GM19025 (cell line): ENCODE data around the gene PHF12.

ENCODE experiments used
- ATAC-seq: cut with Tn5 transposase; IDR thresholded peaks from one replicate; pipeline ENCODE4 v1.9.1; 2021; ENCODE audit warnings: mild to moderate bottlenecking, low read depth, moderate library complexity; ENCODE audit not compliant: unreplicated experiment

The PHF12 gene

DNA sequence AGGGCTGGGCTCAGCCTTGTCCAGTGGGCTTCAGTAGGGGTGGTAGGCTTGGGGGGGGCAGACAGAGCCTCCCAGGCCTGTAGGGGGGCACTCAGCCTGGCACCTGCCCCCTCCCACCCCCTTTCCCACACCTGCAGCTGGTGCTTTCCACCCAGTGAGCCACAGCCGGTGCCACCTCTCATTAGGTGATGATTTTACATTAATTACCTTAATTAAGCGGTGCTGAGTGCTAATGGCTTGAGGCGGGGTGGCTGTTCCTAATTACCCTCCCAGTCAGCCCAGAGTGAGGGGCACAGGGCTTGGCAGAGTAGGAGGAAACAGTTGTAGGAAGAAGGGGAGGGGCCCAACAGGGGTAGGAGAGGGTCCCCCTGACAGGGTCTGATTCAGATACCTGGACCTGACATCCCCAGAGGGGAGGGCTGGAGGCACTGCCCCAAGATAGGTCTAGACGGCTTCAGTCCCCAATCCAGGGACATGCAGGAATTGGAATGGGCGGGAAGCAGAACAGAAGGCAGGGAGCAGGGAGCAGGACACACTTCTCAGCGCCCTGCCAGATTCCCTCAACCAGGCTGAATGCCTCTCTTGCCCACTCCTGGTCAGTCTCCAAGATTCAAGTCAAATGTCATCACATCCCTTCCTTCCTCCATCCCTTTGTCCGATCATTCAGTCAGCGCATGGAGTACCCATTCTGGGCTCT is 26.5 kb upstream of the PHF12 start:
- ATAC-seq, result no peak

DNA sequence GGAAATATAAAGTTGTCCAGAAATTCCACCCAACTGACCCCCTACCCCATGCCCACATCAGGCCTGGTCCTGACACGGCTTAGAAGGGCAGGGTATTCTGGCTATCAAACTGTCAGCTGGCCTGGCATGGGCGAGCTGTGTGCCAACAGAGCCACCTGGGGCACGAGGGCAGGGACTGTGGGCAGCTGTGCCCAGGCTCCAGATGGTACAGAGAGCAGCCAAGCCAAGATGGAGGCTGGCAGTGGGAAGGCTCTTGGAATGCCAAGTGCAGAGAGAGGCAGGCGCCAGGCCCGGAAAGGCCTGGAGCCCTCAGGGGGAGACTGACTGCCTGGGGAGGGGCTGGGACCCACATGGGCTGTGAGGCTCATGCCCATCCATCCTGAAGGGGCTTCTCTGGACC is 24.3 kb upstream of the PHF12 start:
- ATAC-seq, result no peak

DNA sequence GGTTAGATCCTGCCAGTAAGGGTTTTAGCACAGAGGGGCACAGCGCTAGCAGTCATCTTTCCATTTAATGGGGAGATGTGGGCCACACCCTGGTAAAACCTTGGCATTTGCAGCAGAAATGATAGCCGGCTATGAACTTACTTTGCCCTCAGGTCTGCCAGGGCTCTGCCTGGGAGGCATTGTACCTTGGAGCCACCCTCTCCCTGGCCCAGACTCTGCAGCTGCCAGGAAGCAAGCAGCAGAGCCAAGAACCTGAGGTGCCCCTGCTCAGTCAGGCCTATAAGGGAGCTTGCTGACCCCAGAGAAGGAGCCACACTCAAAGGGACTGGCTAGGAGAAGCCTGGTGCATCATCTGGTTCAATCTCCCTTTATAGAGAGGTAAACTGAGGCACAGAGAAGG is 23.7 kb upstream of the PHF12 start:
- no peak for ATAC-seq

DNA sequence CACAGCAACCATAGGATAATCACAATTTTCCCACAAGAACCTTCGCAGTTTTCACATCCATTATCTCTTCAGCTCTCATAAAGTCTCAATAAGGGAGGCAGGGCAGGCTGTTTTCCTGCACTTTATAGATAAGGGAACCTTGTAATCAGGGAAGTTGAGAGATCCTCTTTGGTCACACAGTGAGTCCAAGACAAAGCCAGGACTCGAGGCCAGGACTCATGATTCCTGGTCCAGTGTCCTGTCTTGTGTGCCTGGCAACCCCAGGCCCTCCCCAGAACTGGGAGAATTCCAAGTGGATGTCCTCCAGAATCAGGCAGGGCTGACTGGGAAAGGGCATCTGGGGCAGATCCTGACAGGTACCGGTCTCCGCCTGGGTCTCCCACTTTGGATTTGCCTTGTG is 23.1 kb upstream of the PHF12 start:
- ATAC-seq, result no peak

DNA sequence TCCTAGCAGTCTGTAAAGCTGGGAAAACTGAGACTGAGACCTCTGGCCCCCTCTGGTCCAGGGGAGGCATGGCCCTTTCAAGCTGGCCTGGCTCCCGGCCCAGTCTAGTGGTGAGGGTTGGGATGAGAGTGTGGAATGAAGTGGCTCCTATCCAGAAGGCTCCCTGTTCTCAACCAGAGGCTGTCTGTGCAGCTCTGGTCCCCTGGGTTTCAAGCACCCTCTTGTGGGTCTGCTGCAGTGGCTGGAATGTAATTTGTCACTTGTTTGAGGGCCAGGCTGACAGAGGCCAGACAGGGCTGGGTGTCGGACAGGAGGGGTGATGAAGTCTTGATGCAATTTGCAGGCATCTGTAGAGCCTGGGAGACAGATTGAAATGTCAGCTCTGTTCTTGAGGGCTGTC is 22.1 kb upstream of the PHF12 start:
- no peak for ATAC-seq

DNA sequence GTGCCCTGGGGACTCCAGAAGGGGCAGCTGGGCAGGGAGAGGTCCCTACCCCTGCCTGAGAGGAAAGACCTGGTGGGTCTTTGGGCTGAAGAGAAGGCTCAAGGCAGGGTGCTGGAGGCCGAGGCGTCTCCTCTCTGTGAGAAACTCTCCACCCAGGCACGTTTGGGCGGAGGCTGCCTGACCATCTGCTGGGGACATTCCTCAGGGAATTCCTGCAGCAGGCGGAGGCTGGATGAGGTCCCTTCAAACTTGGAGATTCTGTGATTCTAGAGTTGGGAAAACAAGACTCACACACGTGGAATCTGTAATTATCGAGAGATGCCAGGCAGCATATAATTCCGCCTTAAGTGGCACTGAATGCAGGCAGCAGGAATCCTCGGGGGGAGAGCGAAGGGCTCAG is 21.1 kb upstream of the PHF12 start:
- ATAC-seq, result no peak

DNA sequence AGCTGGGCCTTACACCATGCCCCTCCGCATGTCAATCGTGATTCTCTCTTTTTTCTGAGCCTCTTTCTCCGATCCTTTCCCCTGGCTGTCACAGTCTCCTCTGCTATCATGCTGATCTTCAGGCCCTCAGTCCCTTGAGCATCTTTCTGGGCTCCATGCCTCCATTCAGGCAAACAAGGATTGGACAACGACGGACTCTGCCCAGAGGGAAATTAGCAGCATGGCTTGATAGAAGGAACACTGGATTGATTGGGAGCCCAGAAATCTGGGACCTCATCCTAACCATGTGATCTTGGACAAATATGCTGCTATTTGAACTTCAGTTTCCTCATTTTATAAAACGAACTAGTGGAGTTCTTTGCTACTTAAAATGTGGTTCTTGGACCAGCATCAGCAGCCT is 19.6 kb upstream of the PHF12 start:
- no peak for ATAC-seq

DNA sequence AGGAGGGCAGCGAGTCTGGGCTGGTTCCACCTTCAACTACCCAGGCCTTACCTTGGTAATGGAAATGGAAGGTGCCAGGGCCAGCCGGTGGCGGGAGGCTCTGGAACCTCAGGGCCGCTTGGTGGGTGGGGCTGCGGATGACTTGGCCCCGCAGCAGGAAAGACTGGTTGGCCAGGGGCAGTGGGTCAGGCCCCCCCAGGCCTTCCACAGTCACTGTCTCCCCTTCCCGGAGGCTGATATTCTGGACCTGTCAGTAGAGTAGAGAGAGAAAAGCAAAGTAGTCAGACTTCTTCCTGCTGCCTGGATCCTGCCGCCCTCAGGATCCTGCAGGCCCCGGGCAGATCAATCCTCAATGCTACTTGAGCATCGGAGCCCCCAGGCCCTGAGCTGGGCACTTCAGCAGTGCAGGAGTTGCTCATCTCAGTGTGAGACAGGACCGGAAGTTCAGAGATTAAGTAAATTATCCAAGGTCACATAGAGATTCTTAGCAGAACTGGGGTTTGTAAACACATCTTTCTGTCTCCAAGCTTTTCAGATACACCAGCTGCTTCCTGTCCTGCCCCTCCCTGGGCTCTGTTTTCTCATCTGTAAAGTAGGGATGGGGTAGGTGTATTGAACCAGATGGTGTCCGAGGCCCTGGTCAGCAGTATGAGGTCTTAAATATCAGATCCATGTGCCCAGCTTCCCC is 18.5 kb upstream of the PHF12 start:
- no peak for ATAC-seq

DNA sequence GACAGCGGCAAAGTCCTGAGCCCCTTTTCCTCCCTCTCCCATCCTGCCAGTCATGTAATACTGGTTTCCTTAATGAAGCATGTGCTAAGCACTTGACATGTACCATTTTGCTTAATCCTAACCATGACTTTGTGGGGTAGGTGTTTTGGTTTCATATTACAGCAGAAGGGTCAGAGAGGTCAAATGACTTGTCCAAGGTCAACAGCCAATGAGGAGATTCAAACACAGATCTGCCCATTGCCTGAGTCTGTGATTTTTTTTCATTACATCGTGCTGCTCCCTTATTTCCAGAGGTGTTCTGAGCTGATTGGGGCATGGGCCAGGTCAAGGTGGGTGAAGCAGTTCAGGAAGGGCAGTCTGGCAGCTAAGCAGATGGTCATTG is 17.6 kb upstream of the PHF12 start:
- ATAC-seq, result no peak

DNA sequence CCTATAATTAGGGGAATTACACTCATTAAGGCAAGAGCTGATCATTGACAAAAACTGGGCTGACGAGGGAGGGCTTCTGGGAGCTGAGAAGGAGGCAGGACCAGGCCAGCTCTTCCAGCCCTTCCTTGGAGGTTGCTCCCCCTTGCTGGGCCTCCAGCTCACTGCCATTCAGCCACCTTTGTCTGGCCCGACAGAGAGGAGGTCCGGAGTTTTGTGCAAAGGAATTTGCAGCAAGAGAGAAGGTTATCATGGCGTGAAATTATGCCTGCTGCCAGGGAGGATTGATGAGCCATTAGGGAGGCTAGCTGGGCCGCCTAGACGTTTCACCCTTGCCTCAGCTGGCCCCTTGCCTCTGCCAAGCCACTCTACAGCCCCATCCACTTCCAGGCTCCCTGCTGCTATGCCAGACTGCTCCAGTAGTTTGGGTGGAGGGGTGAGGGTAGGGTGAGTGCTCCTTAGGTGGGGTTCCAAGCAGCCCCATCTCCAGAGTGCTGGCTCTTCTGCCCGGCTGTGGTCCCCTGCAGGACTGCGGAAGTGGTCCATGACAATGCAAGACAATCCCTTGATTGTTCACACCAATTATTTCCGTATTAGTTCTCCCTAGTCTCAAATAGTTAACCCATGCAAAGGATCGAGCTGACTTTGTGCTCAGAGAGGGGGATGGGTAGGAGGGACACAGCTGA is 17.1 kb upstream of the PHF12 start:
- ATAC-seq, result no peak

DNA sequence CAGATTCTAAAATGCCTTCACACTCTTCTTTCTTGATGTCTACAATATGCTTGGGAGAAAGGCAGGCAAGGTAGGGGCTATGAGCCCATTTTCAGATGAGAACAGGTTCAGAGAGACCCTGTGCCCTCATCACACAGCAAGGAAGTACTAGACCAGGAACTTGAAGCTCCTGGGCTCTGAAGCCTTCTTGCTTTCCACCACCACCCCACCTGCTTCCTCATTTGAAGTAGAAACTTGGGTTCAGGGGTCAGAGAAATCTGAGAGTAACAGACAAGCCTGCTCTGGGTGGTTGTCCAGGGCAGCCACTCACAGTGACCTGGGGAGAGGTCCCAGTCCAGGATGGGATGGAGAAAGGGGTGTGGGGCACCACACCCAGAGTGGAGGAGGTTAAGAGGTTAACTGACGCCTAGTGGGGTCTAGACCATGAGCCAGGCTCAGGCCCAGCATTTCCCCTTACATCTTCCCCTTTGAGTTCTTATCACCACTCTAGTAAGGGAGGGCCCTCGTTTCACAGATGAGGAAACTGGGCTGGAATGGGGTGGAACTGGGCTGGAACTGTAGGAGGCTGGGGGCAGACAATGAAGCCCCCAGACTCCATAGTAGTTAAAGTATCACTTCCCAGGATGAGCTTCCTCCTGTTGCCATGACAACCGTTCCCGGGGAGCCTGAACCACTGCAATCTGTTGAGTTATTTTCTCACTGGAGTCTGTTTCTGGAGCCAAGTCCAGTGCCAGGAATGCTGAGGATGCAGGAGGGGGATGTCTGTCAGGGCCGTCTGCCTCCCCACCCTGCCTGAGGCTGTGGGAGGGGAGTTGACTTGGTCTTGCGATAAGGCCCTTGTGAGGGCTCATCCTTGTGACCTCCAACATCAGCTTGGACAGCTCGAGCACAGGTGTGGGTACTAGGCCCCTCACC is 16.2 kb upstream of the PHF12 start:
- no peak for ATAC-seq

DNA sequence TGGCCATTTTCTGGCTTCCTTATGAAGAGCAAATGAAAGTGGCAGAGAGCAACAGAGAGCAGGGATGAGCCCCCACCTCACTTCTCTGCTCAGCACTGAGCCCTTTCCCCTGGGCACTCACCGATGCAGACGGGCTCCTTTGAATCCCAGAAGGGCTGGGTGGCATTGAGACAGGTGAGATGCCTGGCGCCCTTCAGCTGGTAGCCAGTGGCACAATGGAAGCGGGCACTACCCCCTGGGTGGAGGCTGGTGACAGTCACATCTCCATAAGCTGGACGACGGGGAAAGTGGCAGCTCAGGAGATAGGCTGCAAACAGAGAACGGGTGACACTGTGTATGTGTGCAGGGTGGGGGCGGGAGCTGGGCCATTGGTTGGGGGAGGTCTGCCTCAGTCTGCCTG is 12.5 kb upstream of the PHF12 start:
- no peak for ATAC-seq

DNA sequence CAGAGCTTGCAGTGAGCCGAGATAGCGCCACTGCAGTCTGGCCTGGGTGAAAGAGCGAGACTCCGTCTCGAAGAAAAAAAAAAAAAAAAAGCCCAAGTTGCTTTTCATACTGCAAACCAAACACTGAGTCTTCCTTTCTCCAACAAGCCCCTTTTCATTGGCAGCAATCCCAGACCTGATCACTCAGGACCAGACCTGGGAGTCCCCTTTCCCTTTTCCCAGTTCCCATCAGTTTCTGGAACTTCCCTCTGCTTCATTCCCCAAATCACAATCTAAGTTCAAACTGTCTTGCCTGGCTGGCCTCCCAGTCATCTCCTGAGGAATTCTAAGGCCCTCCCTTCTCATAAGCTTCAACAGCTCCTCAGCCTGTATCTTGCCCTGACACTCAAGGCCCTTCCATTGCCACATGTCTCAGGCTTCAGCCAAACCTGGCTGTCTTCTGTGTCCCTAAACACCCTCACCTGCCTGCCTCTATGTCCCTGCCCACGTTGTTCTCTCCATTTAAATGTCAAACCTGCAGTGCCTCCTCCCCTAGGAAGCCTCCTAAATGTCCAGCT is 11.8 kb upstream of the PHF12 start:
- no peak for ATAC-seq

DNA sequence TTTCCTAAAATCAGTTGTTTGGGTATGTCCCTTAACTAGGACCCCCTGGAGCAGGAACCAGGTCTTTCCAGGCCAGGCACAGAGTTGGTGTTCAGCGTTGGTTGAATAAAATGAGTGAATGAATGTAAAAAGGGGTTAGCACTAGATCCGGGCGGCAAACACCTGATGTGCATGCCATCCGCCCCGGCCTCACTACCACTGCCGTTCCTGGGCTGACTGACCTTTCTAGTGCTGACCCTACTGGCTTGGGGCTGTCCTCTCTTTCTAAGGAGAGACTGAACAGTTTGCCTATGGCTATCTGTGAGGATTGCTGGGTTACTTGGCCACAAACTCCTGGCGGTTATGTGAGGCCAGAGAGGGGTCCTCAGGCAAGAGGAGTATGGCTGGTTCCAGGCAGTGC is 10.1 kb upstream of the PHF12 start:
- ATAC-seq, result no peak

DNA sequence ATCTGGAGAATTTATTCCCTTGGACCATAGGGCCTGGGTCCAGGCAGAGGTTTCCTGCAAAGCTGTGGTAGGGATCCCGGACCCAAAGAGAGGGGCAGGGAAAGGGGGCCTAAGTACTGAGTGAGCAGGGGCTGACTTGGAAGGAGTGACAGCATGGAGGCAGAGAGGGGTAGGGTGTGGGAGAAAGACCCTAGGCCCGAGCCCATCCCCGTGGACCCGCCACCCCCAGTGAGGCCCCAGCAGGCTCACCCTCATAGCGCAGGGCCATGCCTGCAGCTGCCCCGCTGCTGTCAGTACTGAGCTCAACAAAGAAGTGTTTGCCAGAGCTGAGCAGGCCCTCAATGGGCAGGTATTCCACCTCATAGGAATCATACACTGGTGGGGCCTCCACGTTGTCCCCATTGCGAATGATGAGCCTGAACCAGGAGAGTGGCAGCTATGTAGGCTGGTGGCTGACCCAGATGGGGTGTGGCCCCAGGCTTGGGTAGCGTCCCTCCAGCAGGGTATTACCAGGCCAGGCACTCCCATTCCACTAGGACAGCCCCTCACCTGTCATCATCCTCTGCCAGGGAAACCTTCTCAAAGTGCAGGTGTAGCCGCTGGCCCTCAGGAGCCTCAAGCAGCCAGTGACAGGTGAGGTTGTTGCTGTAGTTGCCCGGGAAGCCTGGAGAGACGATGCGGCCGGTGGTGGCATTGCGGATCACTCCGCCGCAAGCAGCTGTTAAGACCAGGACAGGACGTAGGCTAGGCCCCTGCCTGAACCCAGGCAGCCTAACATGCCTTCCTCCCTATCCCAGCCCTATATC is 9.1 kb upstream of the PHF12 start:
- ATAC-seq, result no peak

DNA sequence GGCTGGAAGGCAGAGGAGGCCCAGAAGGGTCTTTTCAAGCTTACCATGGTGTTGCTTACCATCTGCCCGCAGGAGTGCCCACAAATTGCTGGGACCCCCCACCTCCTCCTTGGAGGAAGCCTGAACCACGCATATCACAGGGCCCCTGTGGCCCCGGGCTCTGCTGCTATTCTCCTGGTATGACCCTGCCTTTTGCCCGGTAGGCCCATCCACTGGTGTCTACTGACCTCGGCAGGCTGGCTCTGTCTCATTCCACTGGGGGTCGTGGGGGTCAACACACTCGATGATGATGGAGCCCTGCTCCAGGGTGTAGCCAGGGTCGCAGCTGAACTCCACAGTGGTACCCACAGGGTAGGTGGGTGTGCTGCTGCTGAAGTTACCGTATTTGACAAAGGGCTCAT is 8.2 kb upstream of the PHF12 start:
- no peak for ATAC-seq

DNA sequence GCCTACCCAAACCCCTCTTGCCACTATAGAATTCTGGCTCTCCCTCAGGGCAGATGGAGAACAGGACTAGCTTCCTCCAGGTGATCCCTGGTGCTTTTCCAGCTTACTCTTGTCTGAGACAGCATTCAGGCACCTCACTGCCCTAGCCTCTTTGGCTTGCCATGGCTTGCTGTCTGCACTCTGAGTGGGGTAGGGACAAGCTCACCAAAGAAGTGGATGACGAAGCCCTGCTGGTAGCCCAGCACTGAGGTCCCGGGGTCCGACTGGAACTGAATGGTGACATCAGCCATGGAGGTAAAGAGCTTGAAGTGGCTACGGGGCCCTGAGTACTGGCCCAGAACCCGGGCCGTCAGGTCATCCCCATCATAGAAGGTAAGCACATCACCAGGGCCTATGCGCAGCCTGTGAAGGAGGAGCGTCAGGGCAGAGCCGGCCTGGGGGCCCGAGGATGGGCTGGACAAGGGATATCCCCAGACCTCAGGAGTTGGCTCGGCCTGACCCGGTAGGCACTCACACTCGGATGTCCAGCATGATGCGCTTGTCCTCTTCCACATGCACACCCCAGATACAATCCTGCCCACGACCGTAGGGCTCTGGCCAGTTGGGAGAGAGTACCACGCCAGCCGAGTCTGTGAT is 7.6 kb upstream of the PHF12 start:
- ATAC-seq, result no peak

DNA sequence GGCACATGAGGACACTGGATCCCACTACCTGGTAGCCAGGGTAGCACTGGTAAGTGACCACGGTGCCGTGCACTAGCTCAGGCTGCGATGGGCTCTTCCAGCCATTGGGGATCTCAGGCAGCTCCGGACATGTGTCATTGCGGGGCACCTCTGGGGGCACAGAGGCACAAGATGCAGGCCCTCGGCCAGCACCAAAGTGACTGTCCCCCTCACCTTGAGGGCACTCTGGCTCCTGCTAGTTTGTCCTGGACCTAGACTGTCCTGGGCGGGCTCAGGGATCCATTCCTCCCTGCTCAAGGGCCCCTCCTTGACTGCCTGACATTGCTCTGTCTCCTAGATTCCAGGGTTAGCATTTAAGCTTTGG is 6.7 kb upstream of the PHF12 start:
- ATAC-seq, result no peak

DNA sequence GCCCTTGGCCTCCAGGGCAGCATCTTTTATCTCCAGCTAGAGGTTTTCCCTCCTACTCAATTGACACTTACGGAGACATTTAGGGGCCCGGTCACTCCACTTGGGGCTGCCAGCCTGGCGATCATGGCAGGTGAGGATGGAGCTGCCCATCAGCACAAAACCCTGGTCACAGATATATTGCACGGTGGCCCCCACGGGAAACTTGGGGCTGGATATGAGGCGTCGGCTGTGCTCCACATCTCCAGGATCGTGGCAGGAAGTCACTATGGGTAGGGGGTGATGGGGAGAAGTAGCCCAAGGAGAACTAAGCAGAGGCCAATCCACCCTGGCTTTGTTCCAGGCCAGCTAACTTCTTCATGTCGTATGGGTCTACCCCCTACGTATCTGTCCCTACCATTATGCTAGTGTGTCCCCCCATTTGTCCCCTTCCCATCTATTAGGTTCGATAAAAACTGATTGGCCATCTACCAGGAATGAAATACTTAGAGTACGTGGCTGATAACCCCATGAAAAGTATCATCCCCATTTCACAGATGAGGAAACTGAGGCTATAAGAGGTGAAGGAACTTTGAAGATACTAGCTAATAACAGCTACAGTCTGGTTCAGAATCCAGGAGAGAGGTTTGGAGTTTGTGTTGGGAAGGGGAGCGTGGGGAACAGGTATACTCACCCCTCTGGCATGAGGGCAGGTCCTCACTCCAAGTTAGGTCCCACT is 6.1 kb upstream of the PHF12 start:
- ATAC-seq, result no peak
